Activated CD4-positive, alpha-beta T cell treated with anti-CD3 and anti-CD28 coated beads, Interleukin-2, amount 50 U/mL, for 16 hours (primary cell): Measurements from ENCODE around the gene RPL18.
A peak's percentile ranks its signal among the peaks of the same experiment; 100 is the strongest.

Experiments used
- DNase-seq: peaks from one replicate; pipeline ENCODE4 v3.0.0-alpha.2; 2020

The RPL18 gene

GRCh38 chr19:48629297-48629598, 10.3 kb upstream of the RPL18 start:
- DNase-seq = no peak

DNA sequence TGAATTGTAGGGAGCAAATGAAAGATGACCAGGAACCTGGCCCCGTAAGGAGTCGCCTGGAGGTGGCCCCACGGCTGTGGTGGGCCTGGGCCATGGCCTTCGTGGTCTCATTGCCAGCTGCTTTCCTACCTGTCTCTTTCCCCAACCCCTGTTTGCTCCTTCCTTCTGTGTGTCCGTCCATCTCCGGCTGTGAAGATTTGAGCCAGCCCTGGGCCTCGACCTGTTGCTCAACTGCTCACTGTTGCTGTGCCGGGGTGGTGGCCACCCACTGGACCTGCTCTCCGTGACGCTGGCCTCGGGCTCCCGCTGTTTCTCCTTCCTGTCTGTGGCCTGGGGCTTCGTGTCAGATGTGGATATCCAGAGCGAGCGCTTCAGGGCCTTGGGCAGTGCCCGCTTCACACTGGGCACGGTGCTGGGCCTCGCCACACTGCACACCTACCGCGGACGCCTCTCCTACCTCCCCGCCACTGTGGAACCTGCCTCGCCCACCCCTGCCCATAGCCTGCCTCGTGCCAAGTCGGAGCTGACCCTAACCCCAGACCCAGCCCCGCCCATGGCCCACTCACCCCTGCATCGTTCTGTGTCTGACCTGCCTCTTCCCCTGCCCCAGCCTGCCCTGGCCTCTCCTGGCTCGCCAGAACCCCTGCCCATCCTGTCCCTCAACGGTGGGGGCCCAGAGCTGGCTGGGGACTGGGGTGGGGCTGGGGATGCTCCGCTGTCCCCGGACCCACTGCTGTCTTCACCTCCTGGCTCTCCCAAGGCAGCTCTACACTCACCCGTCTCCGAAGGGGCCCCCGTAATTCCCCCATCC, 9.7 kb upstream of the RPL18 start:
- no peak for DNase-seq

DNA sequence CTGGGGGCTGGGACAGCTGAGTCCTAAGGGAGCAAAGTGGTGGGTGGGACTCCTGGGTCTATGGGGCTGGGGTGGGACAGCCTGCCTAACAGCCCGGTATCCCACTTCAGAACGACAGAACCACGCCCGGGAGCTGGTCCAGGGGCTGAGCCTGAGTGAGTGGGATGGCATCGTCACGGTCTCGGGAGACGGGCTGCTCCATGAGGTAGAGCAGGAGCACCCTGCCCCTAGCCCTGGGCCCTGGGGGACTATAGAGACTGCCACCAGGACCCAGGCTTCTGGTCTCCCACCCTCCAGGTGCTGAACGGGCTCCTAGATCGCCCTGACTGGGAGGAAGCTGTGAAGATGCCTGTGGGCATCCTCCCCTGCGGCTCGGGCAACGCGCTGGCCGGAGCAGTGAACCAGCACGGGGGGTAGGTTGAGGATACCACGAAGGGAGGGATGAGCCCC, 8.9 kb upstream of the RPL18 start:
- DNase-seq = no peak

DNA sequence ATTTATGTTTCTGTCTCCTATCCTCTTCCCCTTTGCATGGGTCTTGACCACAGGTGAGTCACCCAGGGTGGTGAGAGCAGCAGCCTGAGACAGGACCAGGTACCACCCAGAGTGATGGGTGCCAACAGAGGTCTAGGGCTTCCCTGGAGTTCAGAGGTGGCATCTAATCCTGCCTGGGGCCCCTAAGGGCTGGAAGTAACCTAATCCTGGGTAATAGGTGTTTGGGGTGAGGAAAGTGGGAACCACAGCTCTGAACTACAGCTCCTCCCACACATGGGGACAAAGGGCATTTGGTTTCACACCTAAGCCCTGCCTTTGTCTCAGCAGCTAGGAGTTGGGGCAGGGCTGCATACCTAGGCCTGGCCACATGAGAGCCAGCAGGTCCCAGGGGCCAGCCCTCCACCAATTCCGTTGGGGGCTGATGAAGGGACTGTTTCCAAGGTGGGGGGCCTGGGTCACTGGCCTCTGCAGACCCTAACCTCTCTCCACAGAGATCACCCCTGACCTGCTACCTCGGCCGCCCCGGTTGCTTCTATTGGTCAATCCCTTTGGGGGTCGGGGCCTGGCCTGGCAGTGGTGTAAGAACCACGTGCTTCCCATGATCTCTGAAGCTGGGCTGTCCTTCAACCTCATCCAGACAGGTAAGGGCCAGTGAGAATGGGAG, 8.4 kb upstream of the RPL18 start:
- DNase-seq = no peak

DNA sequence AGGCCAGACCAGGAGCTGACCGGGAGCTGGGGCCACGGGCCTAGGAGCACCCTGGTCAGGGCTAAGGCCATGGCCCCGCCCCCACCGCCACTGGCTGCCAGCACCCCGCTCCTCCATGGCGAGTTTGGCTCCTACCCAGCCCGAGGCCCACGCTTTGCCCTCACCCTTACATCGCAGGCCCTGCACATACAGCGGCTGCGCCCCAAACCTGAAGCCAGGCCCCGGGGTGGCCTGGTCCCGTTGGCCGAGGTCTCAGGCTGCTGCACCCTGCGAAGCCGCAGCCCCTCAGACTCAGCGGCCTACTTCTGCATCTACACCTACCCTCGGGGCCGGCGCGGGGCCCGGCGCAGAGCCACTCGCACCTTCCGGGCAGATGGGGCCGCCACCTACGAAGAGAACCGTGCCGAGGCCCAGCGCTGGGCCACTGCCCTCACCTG, 6.9 kb upstream of the RPL18 start:
- no peak for DNase-seq

DNA sequence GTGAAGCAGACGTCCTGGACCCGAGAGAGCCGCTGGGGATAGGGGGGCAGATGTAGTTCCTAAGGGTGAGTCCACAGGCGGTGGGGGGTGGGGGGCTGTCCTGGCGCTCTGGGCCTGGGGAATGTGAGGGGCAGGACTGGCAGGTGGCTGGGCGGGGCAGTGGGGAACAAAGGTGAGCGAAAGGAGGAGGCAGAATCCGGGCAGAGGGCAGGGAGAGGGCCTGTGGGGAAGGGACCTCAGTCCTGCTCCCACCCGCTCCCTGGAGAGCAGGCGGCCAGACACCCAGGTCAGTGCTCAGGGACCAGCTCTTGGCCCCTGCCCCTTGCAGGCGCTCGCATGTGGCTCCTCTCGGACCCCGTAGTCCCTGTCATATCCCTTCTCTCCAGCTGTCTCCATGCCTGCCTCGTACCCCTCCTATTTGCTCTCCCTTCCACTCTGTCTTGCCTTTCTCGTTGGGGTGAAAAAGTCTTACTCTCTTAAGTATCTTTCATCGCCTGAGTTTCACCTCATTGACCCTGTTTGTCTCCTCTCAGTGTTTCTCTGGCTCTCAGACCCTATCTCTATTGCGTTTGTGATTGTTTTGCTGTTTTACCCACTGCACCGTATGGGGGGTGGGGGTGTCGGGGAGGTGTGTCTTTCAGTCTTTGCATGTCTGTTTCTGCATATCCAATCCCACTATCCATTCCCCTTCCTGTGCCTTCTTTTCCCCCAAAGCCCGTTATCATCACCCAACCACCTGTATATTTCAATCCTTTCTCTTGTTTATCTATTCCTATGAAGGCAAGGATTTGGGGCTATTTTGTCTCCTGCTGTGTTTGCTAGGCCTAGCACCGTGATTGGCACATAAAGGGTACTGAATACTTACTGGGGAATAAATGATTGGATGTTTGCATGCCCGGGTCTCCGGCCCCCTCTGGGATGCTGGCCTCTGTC, 6.1 kb upstream of the RPL18 start:
- no peak for DNase-seq

GRCh38 chr19:48624067-48624594, 5.2 kb upstream of the RPL18 start:
- peak; percentile 98 for DNase-seq

DNA sequence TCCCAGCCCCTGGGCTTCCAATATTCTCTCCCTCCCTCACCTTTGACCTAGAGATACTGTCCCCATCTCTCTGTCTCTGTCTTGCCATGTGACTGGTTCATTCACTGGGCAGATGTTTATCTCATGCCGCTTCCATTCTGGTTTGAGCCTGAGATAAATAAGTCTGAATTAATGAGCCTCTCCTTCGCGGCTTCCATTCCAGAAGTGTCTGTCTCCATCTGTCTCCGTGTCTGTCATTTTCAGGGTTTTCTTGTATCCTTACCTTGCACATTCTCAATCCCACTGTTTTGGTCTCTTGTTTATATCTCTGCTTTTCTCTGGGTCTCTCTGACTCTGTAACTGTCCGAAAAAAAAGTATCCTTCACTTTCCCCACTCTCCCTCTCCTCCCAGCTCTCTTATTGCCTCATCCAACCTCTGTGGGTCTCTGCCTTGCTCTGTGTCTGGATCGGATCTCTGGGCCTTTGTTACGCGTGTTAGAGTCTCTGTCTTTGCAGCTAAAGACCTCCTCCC, 4.6 kb upstream of the RPL18 start:
- no peak for DNase-seq

DNA sequence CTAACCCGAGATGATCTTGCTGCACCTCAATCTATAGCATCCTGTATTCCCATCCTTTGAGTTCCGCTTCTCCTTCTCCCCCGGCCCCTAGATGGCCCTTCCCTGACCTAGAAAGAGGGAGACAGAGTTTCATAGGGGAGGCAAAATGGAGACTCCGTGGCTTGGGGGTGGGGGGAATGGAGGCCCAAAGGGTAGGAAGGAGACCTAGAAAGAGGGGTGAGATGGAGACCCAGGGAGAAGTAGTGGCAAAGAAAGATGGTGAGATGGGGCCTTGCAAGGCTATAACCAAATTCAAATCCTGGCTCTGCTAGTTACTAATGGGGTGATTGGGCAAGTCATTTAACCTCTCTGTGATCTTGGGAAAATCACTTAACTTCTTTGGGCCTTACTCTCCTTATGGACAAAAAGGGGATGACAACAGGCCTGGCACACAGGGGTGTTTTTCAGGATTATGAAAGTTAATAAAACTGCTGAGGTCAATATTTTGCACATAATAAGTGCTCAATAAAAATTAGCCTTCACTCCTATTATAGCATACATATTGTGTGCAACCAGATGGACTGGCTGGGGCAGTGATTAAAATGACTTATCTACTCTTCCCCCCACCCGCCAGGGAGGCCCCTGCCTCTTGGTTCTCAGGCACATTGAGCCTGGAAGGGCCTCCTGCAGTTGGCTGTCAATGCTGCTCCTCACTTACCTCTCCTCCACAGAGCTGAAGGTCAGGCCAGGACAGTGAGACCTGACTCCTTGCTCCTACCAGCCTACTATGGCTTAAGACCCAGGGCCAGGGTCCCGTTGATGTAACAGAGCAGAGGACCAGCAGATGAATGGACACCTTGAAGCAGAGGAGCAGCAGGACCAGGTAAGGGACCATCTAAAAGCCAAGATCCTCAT, 961 bp upstream of the RPL18 start:
- DNase-seq = no peak

DNA sequence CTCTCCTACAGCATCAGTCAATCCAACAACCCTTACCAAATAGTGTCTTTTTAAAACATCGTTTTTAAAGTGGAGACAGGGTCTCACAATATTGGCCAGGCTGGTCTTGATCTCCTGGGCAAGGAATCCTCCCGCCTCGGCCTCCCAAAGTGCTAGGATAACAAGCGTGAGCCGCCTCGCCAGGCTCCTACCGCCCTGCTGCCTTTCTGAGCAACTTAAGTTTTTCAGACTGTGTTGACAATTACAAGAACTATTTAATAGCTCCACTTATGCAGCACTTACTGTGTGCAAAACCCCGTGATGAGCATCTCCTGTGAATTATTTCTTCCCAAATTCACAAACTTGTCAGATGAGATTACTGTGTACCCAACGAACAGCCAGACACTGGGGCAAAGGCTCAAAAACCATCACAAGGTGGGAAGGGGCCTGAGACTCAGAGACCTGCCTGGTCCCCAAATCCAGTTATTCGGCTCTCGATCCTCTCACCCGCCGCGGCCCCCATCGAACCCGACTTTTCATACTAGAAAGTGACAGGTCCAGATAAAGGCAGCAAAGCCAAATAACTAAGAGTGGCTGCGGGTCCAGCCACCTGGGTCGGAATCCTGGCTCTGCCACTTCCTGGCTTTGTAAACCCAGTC, 581 bp downstream of the RPL18 start:
- no peak for DNase-seq

GRCh38 chr19:48617146-48617937, 1.6 kb downstream of the RPL18 start:
- DNase-seq = no peak

DNA sequence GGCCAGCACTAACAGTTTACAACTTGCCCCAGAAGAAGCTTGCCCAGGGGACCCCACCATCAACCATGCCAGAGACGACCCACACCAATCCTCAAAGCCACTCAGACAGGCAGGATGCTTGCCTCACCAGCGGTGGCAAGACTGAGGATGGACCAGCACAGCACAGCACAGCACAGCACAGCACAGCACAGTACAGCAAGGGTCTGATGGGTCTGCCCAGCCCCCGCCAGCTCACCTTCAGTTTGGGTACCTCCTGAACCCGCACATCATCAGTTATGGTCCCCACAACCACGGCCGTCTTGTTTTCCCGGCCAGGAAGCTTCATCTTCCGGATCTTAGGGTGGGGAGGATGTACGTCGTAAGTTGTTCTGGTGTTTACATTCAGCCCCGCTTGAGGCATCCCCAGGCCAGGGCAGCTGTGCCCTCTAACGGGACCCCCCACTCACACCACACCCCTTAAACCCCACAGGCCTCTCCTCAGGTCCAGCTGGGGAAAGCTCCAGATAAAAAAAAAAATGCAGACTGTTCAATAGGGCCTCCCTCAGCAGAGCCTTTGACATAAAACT, 2.4 kb downstream of the RPL18 start:
- DNase-seq = no peak

- DNase-seq = no peak
Measured at GRCh38 chr19:48616041-48616436, 2.9 kb downstream of the RPL18 start.

DNA sequence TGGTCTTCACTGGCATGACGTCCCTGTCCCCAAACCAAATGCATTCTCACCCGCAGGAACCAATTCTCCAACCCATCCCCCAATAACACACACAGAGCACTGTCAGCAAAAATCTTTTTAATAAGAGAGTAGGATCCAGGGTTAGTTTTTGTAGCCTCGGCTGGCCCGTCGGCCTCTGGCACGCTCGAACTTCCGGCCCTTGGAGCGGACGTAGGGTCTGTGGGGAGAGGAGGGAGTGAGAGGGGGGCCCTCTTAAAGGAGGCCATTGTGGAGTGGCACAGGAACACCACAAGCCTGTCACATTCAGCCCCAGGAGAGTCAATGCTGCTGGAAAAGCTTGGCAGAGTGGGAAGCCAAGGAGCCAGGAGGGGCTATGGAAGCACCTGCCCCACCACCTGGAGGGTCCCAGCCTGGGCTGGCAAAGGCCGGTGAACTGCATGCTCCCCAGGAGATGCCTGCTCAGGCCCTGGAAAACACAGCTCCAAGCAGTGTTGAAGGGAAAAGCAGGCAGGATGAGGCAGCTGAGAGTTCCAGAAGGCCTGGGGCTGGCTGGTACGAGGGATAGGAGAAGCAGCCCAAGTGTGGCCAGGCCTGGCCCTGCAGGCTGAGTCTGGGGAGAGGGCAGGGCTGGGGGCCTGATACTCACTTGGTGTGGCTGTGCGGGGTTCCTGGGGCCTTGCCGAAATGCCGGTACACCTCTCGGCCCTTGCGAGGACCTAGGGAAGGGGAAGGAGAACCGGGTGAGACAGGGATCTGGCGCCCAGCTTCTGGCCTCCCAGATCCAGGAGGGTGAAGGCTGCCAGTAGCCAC, 3.5 kb downstream of the RPL18 start:
- DNase-seq = no peak

DNA sequence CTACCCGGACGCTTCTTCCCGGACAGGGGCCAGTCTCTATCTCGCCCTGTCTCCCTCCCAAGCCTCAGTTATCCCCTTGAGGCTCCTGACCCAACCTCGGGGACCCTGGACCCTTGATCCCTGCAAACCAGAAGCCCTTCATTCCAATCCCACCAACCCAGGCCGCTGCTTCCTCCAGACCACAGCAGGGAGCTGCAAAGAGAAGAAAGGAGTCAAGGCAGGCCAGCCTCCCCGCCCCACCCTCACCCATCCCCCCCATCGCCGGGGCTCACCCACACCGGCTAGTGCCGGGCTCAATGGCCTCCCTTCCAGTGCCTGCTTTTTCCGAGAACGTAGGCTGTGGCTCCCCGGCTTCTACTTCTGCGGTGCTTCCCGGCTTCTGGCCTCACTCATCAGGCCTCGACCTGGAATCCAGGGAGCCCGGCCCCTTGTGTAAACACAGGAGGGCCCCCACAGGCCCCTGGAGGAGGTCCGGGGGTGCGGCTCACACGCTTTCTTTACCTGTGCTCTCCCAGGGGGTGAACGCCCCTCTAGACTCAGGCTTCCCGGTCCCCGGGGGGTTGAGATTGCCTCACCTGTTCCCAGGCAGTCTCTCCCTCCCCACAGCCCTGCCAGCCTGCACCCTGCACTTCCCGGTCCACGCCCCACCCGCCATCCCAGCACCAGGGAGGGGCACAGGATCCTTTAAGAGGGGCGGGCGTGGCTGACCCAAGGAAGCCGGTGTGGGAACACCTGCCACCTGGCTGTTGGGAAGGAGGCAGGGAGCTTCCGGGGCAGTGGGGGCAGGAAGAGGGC, 4.3 kb downstream of the RPL18 start, which contains the start of gene FAM83E:
FAM83E (minus strand) TSS at position 641 of the 795 bp plus-strand sequence. CDS start 1,704 bp downstream, outside the sequence.
- DNase-seq = no peak

- no peak for DNase-seq
Measured at GRCh38 chr19:48613852-48614435, 5.0 kb downstream of the RPL18 start.

- DNase-seq = no peak
Measured at GRCh38 chr19:48613024-48613851, 5.7 kb downstream of the RPL18 start.
